Measurements from ENCODE around the gene LMOD2.

Gene LMOD2

GRCh38 chr7:123695944-123696677 lies 40.4 kb downstream of the LMOD2 start:
- peaks cover 23 to 44% of the 10 kb centered on the region in 2 experiments for H3K36me3 ChIP-seq (ENCODE audit: control insufficient read depth in 2 of 2, insufficient read depth in 1 of 2, low read length in 2 of 2)
- no peaks in the 10 kb centered on the region for H3K9me3 ChIP-seq (ENCODE audit: control insufficient read depth, insufficient read depth, low read depth, low read length)
- H3K27ac ChIP-seq (ENCODE audit: extremely low read depth, low read depth, low read length): no peak overlapping the region
- H3K4me3 ChIP-seq (ENCODE audit: low read depth, low read length): no peak overlapping the region
- CTCF ChIA-PET: interaction anchor here (0.6 to 0.7 kb wide), 2 partner anchors 115 to 251 kb away, joined by 3 to 4 read pairs; no protein-coding TSS in a partner anchor
- POLR2A ChIA-PET: no interaction called here
- TF ChIP-seq PRDM6 (tag by site-specific recombination; IDR thresholded peaks at IDR 0.05) (peak; percentile 51), ZSCAN30 (tag by site-specific recombination; IDR thresholded peaks at IDR 0.05) (no peak), ZNF248 (tag by site-specific recombination; IDR thresholded peaks at IDR 0.05) (no peak), ZNF223 (tag by site-specific recombination; IDR thresholded peaks at IDR 0.05) (no peak), ZNF639 (tag by site-specific recombination; IDR thresholded peaks at IDR 0.05) (no peak), ZNF529 (tag by site-specific recombination; IDR thresholded peaks at IDR 0.05; ENCODE audit: insufficient replicate concordance) (no peak), ZNF624 (tag by site-specific recombination; IDR thresholded peaks at IDR 0.05) (no peak)
- TF ChIP-seq, protein P1, sequence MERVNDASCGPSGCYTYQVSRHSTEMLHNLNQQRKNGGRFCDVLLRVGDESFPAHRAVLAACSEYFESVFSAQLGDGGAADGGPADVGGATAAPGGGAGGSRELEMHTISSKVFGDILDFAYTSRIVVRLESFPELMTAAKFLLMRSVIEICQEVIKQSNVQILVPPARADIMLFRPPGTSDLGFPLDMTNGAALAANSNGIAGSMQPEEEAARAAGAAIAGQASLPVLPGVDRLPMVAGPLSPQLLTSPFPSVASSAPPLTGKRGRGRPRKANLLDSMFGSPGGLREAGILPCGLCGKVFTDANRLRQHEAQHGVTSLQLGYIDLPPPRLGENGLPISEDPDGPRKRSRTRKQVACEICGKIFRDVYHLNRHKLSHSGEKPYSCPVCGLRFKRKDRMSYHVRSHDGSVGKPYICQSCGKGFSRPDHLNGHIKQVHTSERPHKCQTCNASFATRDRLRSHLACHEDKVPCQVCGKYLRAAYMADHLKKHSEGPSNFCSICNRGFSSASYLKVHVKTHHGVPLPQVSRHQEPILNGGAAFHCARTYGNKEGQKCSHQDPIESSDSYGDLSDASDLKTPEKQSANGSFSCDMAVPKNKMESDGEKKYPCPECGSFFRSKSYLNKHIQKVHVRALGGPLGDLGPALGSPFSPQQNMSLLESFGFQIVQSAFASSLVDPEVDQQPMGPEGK (tag by site-specific recombination; IDR thresholded peaks at IDR 0.05): no peak
- H3K4me1 ChIP-seq (ENCODE audit: control insufficient read depth, insufficient read depth, low read length): no peaks in the 10 kb centered on the region

- Histone ChIP-seq H3K4me1 (ENCODE audit: control insufficient read depth, insufficient read depth, low read length) (peaks cover 5% of the 10 kb centered on the region; the same call in 1 of the 2 replicates), H3K4me3 (ENCODE audit: low read depth, low read length) (no peak overlapping the region), H3K9me3 (ENCODE audit: control insufficient read depth, insufficient read depth, low read depth, low read length) (no peaks in the 10 kb centered on the region), H3K36me3 (ENCODE audit: control insufficient read depth in 2 of 2, insufficient read depth in 1 of 2, low read length in 2 of 2) (peaks cover 27 to 32% of the 10 kb centered on the region in 2 experiments), H3K27ac (ENCODE audit: extremely low read depth, low read depth, low read length) (no peak overlapping the region)
- CTCF ChIA-PET: interaction anchor here (0.7 kb wide), 1 partner anchor 301 kb away, joined by 5 read pairs; no protein-coding TSS in a partner anchor
- TF ChIP-seq ZNF585B (tag by site-specific recombination; IDR thresholded peaks at IDR 0.05) (no peak), ZNF555 (tag by site-specific recombination; conservative IDR thresholded peaks at IDR 0.05) (no peak), TCF7L2 (IDR thresholded peaks at IDR 0.05; ENCODE audit: borderline replicate concordance, low read depth, low read length) (no peak), ZNF513 (tag by site-specific recombination; IDR thresholded peaks at IDR 0.05) (no peak), YY2 (tag by site-specific recombination; IDR thresholded peaks at IDR 0.05) (no peak), ZNF473 (tag by site-specific recombination; IDR thresholded peaks at IDR 0.05) (no peak), ZNF837 (tag by site-specific recombination; IDR thresholded peaks at IDR 0.05) (no peak), ZNF747 (tag by site-specific recombination; IDR thresholded peaks at IDR 0.05) (no peak), GFI1B (tag by site-specific recombination; IDR thresholded peaks at IDR 0.05) (no peak), ZNF37A (tag by site-specific recombination; IDR thresholded peaks at IDR 0.05) (no peak), ZNF121 (tag by site-specific recombination; IDR thresholded peaks at IDR 0.05) (no peak), ZNF791 (tag by site-specific recombination; IDR thresholded peaks at IDR 0.05) (no peak), GLIS2 (tag by site-specific recombination; IDR thresholded peaks at IDR 0.05) (no peak), ZNF266 (tag by site-specific recombination; IDR thresholded peaks at IDR 0.05; ENCODE audit: low read depth) (no peak), ZNF488 (tag by site-specific recombination; IDR thresholded peaks at IDR 0.05) (no peak)
- TF ChIP-seq, protein P2, sequence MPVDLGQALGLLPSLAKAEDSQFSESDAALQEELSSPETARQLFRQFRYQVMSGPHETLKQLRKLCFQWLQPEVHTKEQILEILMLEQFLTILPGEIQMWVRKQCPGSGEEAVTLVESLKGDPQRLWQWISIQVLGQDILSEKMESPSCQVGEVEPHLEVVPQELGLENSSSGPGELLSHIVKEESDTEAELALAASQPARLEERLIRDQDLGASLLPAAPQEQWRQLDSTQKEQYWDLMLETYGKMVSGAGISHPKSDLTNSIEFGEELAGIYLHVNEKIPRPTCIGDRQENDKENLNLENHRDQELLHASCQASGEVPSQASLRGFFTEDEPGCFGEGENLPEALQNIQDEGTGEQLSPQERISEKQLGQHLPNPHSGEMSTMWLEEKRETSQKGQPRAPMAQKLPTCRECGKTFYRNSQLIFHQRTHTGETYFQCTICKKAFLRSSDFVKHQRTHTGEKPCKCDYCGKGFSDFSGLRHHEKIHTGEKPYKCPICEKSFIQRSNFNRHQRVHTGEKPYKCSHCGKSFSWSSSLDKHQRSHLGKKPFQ (tag by site-specific recombination; IDR thresholded peaks at IDR 0.05): no peak
- POLR2A ChIA-PET: no interaction called here
Measured at GRCh38 chr7:123705211-123705901, 49.7 kb downstream of the LMOD2 start.

All from HEK293 (cell line).